GM12878 (cell line): ENCODE results near the gene MEF2D. TPM values are rescaled to one million over a fixed set of nuclear protein-coding genes. Genes with fewer than 3 reads are reported as not detected.
A peak's percentile ranks its signal among the peaks of the same experiment; 100 is the strongest.

Experiments
- ATAC-seq: fragments of 200-7000 bp; cut with Tn5 transposase; 3 replicates; pipeline ENCODE4 v1.9.1; 2020; ENCODE audit warnings: mild to moderate bottlenecking, moderate library complexity
- BruUV-seq: library from RNA; stranded (reverse); fragments of 400-500 nt; replicated peaks from 2 replicates; lab custom pipeline; 2021; lab: Mats Ljungman, UMichigan
- CTCF ChIA-PET: fragments of 300-600 bp; sonication (Branson Sonifier 250); formaldehyde crosslinking; extraction: SDS; loops from one replicate; lab custom pipeline; 2021; ENCODE audit warnings: inconsistent platforms; lab: Yijun Ruan, JAX
- POLR2A ChIA-PET: fragments of 350-600 bp; formaldehyde crosslinking; extraction: SDS; loops from one replicate; lab custom pipeline; 2021; ENCODE audit warnings: inconsistent platforms; lab: Charles Lee
- RAD21 ChIA-PET: fragments of 300-600 bp; sonication (Branson Sonifier 250); formaldehyde crosslinking; loops from one replicate; lab custom pipeline; 2023; ENCODE audit warnings: antibody characterized with exemption; ENCODE audit not compliant: unreplicated experiment; lab: Charles Lee
- SMC1A ChIA-PET: fragments of 300-600 bp; sonication (Branson Sonifier 250); formaldehyde crosslinking; loops from one replicate; lab custom pipeline; 2023; ENCODE audit not compliant: unreplicated experiment, uncharacterized antibody; lab: Charles Lee
- DNase-seq: peaks from one replicate; pipeline ENCODE4 v3.0.0-alpha.2; 2011; ENCODE audit warnings: low read depth, low spot score
- FAIRE-seq: peaks from 3 replicates; lab custom pipeline; 2011; peaks lifted over from hg19 to GRCh38; lab: Jason Lieb, UNC
- H2AFZ ChIP-seq: 2 replicates; pipeline ENCODE4 v1.6.0; 2011; ENCODE audit warnings: low read depth, low read length, control low read depth; ENCODE audit not compliant: control insufficient read depth
- H3K27ac ChIP-seq: 2 replicates; pipeline ENCODE4 v1.5.1; 2011; ENCODE audit warnings: control low read depth; ENCODE audit not compliant: control insufficient read depth, insufficient read depth
- H3K27me3 ChIP-seq, 2 experiments: replicated peaks in 1 of 2; 2 replicates each; pipeline versions ENCODE4 v1.6.0 to v1.6.1; 2011; ENCODE audit warnings: low read length in 1 of 2; ENCODE audit not compliant: control insufficient read depth in 2 of 2, insufficient read depth in 2 of 2
- H3K36me3 ChIP-seq, 2 experiments: 2 replicates each; pipeline ENCODE4 v1.5.1; 2011; ENCODE audit warnings: low read length in 1 of 2; ENCODE audit not compliant: control insufficient read depth in 2 of 2, insufficient read depth in 2 of 2
- H3K4me1 ChIP-seq: 2 replicates; pipeline ENCODE4 v1.6.1; 2011; ENCODE audit warnings: mild to moderate bottlenecking, low read length, moderate library complexity, mixed read lengths; ENCODE audit not compliant: control insufficient read depth, insufficient read depth
- H3K4me2 ChIP-seq: 2 replicates; pipeline ENCODE4 v1.6.0; 2011; ENCODE audit warnings: control low read depth; ENCODE audit not compliant: control insufficient read depth, insufficient read depth
- H3K4me3 ChIP-seq: fragments of 200-600 bp; sonication (generic); 2 replicates; pipeline ENCODE4 v1.5.1; 2016
- H3K79me2 ChIP-seq: 2 replicates; pipeline ENCODE4 v1.6.0; 2011; ENCODE audit warnings: low read length; ENCODE audit not compliant: control insufficient read depth, insufficient read depth
- H3K9ac ChIP-seq: 2 replicates; pipeline ENCODE4 v1.8.0; 2011; ENCODE audit warnings: low read length, control low read depth, mixed read lengths; ENCODE audit not compliant: control insufficient read depth, insufficient read depth
- H3K9me3 ChIP-seq: replicated peaks from 3 replicates; pipeline ENCODE4 v1.5.1; 2011; ENCODE audit warnings: mild to moderate bottlenecking, low read length; ENCODE audit not compliant: control insufficient read depth, insufficient read depth
- H4K20me1 ChIP-seq: 2 replicates; pipeline ENCODE4 v1.6.0; 2011; ENCODE audit not compliant: control insufficient read depth, insufficient read depth
- ATF7 ChIP-seq: fragments of 450-650 bp; IDR thresholded peaks from 2 replicates; pipeline ENCODE4 v1.6.1; 2016; ENCODE audit warnings: low read depth, mild to moderate bottlenecking
- MTA3 ChIP-seq: IDR thresholded peaks from 2 replicates; pipeline ENCODE4 v1.6.1; 2012; ENCODE audit warnings: low read length, inconsistent platforms, borderline replicate concordance
- NRF1 ChIP-seq: conservative IDR thresholded peaks from 2 replicates; pipeline ENCODE4 v1.6.1; 2011; ENCODE audit warnings: mild to moderate bottlenecking, low read depth, low read length, improper control_type of control experiment
- POLR2A ChIP-seq: IDR thresholded peaks from 2 replicates; pipeline ENCODE4 v1.6.1; 2011; ENCODE audit warnings: low read depth, mild to moderate bottlenecking, low read length
- POLR2AphosphoS5 ChIP-seq: IDR thresholded peaks from 2 replicates; pipeline ENCODE4 v1.6.1; 2011; ENCODE audit warnings: mild to moderate bottlenecking, low read length, inconsistent platforms
- RBBP5 ChIP-seq: fragments of 200-600 bp; sonication (generic); conservative IDR thresholded peaks from 2 replicates; pipeline ENCODE4 v1.6.1; 2016
- RELA ChIP-seq: fragments of 450-650 bp; IDR thresholded peaks from 2 replicates; pipeline ENCODE4 v1.8.0; 2014; ENCODE audit warnings: borderline replicate concordance; ENCODE audit not compliant: partially characterized antibody
- SP1 ChIP-seq: IDR thresholded peaks from one replicate; pipeline ENCODE4 v1.6.1; 2011; ENCODE audit warnings: low read depth, low read length
- WGBS: methylation state at CpG from one replicate; pipeline ENCODE4 v1.1.6; 2016; ENCODE audit warnings: low lambda C conversion rate; ENCODE audit not compliant: insufficient replicate concordance, insufficient coverage; ENCODE audit errors: missing lambda C conversion rate; 5-methylcytosine and 5-hydroxymethylcytosine counted together
- in situ Hi-C: fragments of 300-500 bp; cut with MboI; formaldehyde crosslinking; loops from 9 replicates; pipeline ENCODE4 v1.14.3; 2018; ENCODE audit warnings: mixed read lengths
- intact Hi-C: fragments of 100-400 bp; cut with micrococcal nuclease; formaldehyde crosslinking; loops from one replicate; pipeline ENCODE4 v1.14.2; 2022; ENCODE audit not compliant: unreplicated experiment
- polyA plus RNA-seq, 11 experiments: library from polyadenylated mRNA; depleted of rRNA in 4 of 11; unstranded in 6 of 11; stranded (reverse) in 5 of 11; fragments of >200 nt; fragmentation: Nextera tagmentation in 4 of 11; fragmentation: Illumina TruSeq in 1 of 11; extraction: Ambion mirVana in 4 of 11; extraction: Trizol in 1 of 11; gene quantifications; 1 replicate in 1 of 11; 2 replicates in 10 of 11; pipeline versions ENCODE4 v1.2.1 to v1.2.3, GENCODE V29; 2011 to 2016; ENCODE audit warnings: inconsistent platforms in 2 of 11, missing spikeins in 2 of 11, low read depth in 1 of 11
- total RNA-seq, 4 experiments: library from RNA; depleted of rRNA in 3 of 4; stranded (reverse); fragments of >200 nt in 3 of 4; fragmentation: Illumina TruSeq in 1 of 4; extraction: Trizol in 1 of 4; gene quantifications; 2 replicates each; pipeline versions ENCODE4 v1.2.1 to v1.2.3, GENCODE V29; 2013 to 2021

Gene MEF2D
- total and polyA plus RNA-seq, 10 of the 15 experiments (the other 5 are each of a cell fraction or from before 2014, with no cell fraction given) = 0.61 to 53.0 (median 15.2) TPM

DNA sequence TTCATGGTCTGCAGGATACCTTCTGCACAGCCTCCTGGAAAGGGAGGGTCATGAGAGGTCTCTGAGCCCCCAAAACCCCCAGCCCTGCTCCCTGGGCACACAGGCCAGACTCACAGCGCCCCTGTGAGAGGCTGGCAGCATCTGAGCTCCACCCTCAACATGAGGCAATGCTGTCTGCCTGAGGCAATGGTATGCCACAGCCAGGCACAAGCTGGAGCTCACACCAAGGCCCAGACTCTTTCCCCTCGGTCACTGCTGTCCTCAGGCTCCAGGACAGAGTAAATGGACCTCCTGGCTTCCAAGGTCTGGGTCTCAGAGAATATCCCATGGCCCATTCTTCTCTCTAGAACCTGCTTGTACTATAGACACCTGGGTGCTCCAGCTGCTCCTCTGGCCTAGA lies 17.2 kb downstream of the MEF2D start:
- Histone ChIP-seq H3K36me3 (peaks cover 41 to 47% of the 10 kb centered on the region in 2 experiments), H3K79me2 (peaks cover 61% of the 10 kb centered on the region), H3K9ac (no peak overlapping the region), H3K27ac (no peak overlapping the region), H3K4me3 (no peak overlapping the region), H3K9me3 (no peaks in the 10 kb centered on the region), H2AFZ (no peak overlapping the region), H3K4me1 (peaks cover 62% of the 10 kb centered on the region), H3K27me3 (no peaks in the 10 kb centered on the region), H4K20me1 (no peaks in the 10 kb centered on the region), H3K4me2 (no peak overlapping the region)
- FAIRE-seq (no peak), ATAC-seq (no peak), DNase-seq (no peak)
- RAD21 ChIA-PET = interaction anchor here (1.0 to 13.6 kb wide), 6 partner anchors 8 to 37 kb away, joined by 3 to 323 read pairs (median 30); partner anchors contain the start of gene MEF2D
- BruUV-seq = no TSS peak
- CTCF ChIA-PET = interaction anchor here (1.3 to 5.7 kb wide), 4 partner anchors 8 to 102 kb away, joined by 3 to 140 read pairs (median 36); partner anchors contain the start of gene MEF2D
- POLR2A ChIA-PET = interaction anchor here (0.8 to 23.9 kb wide), 3 partner anchors 20 to 118 kb away, joined by 3 to 630 read pairs (median 4); partner anchors contain the start of genes GPATCH4 and MEF2D
- intact Hi-C loops = loop anchor here (10.0 kb wide), 1 partner anchor 121 kb away; the partner anchor contains the start of gene GPATCH4
- 100% methylated on average over 2 of the region's 2 CpGs for WGBS
- SMC1A ChIA-PET = interaction anchor here (0.8 to 21.2 kb wide), 4 partner anchors 8 to 108 kb away, joined by 3 to 460 read pairs (median 30); partner anchors contain the start of gene MEF2D
- no peak for TF ChIP-seq MTA3
- 0 out of 2 replicates have a peak, but pooled peaks have one; percentile 20 for TF ChIP-seq POLR2A
- in situ Hi-C loops = no loop called here

- no peak for FAIRE-seq
- Histone ChIP-seq H3K4me1 (peaks cover 51% of the 10 kb centered on the region), H3K9ac (no peak overlapping the region; the same call in 1 of the 2 replicates), H4K20me1 (no peaks in the 10 kb centered on the region), H3K9me3 (no peaks in the 10 kb centered on the region), H3K4me3 (0 out of 2 replicates have a peak overlapping the region, but pooled peaks have one; percentile 9), H3K4me2 (peak overlapping the region; percentile 56; the same call in 1 of the 2 replicates), H3K36me3 (peaks cover 49 to 56% of the 10 kb centered on the region in 2 experiments), H3K27me3 (no peaks in the 10 kb centered on the region), H3K79me2 (peaks cover 50% of the 10 kb centered on the region), H2AFZ (no peak overlapping the region), H3K27ac (peak overlapping the region; percentile 75)
- SMC1A ChIA-PET = interaction anchor here (1.0 to 21.2 kb wide), 5 partner anchors 9 to 100 kb away, joined by 3 to 460 read pairs (median 10); partner anchors contain the start of gene MEF2D
- RAD21 ChIA-PET = interaction anchor here (1.2 to 13.6 kb wide), 6 partner anchors 9 to 127 kb away, joined by 3 to 323 read pairs (median 22); partner anchors contain the start of gene MEF2D
- CTCF ChIA-PET = interaction anchor here (0.5 to 5.7 kb wide), 12 partner anchors 9 to 126 kb away, joined by 3 to 140 read pairs (median 14); partner anchors contain the start of genes IQGAP3, MEF2D and TTC24
- in situ Hi-C loops (no loop called here), intact Hi-C loops (loop anchor here (10.0 kb wide), 1 partner anchor 123 kb away; the partner anchor contains the start of gene GPATCH4)
- TF ChIP-seq RBBP5 (no peak), RELA (no peak), SP1 (no peak), NRF1 (no peak), POLR2AphosphoS5 (0 out of 2 replicates have a peak, but pooled peaks have one; percentile 10), ATF7 (no peak)
- ATAC-seq = no peak
- POLR2A ChIA-PET = interaction anchor here (2.8 to 23.9 kb wide), 2 partner anchors 8 to 21 kb away, joined by 27 to 630 read pairs; partner anchors contain the start of gene MEF2D
- 97% methylated on average over 19 of the region's 19 CpGs for WGBS
- no peak for DNase-seq
- BruUV-seq = no TSS peak
Measured at GRCh38 chr1:156482276-156482675, 18.3 kb downstream of the MEF2D start.
